ENCODE data around the gene RRP1.
"Not testable (repeated sequence)": the region's sequence is repeated elsewhere in the genome, so short reads cannot be mapped to it uniquely, and the experiment has no call there.

RRP1 gene

GRCh38 chr21:43819511-43820405, 30.4 kb downstream of the RRP1 start:
- no peak for DNase-seq

GRCh38 chr21:43820466-43820865, 31.1 kb downstream of the RRP1 start:
- DNase-seq: no peak

- DNase-seq: not testable (repeated sequence)
Observed at GRCh38 chr21:43822166-43822565, 32.8 kb downstream of the RRP1 start.

- not testable (repeated sequence) for DNase-seq
Observed at GRCh38 chr21:43822741-43823140, 33.4 kb downstream of the RRP1 start.

GRCh38 chr21:43824333-43825241, 35.2 kb downstream of the RRP1 start:
- DNase-seq: no peak

GRCh38 chr21:43825242-43825935, 36.0 kb downstream of the RRP1 start:
- DNase-seq: no peak

GRCh38 chr21:43825936-43826622, 36.7 kb downstream of the RRP1 start:
- DNase-seq: peak; percentile 45

GRCh38 chr21:43826623-43826974, 37.2 kb downstream of the RRP1 start:
- no peak for DNase-seq

GRCh38 chr21:43827015-43827611, 37.7 kb downstream of the RRP1 start:
- no peak for DNase-seq

- no peak for DNase-seq
Observed at GRCh38 chr21:43829161-43829560, 39.8 kb downstream of the RRP1 start.

- no peak for DNase-seq
Observed at GRCh38 chr21:43829575-43830119, 40.3 kb downstream of the RRP1 start.

- DNase-seq: no peak
Observed at GRCh38 chr21:43832158-43832550, 42.8 kb downstream of the RRP1 start.

GRCh38 chr21:43832648-43833047, 43.3 kb downstream of the RRP1 start:
- no peak for DNase-seq

- DNase-seq: no peak
Observed at GRCh38 chr21:43834146-43834905, 44.9 kb downstream of the RRP1 start.

- no peak for DNase-seq
Observed at GRCh38 chr21:43835050-43835449, 45.7 kb downstream of the RRP1 start.

- DNase-seq: no peak
Observed at GRCh38 chr21:43835861-43836260, 46.5 kb downstream of the RRP1 start.

GRCh38 chr21:43836616-43837015, 47.2 kb downstream of the RRP1 start:
- no peak for DNase-seq

GRCh38 chr21:43840259-43840658, 50.9 kb downstream of the RRP1 start:
- DNase-seq: no peak

- DNase-seq: peak; percentile 19
Observed at GRCh38 chr21:43842742-43843141, 53.4 kb downstream of the RRP1 start.

GRCh38 chr21:43844906-43845305, 55.5 kb downstream of the RRP1 start:
- DNase-seq: not testable (repeated sequence)

- DNase-seq: no peak
Observed at GRCh38 chr21:43845386-43845785, 56.0 kb downstream of the RRP1 start.
